ENCODE results near the gene EDEM2. TPM values are rescaled to one million over a fixed set of nuclear protein-coding genes. Genes with fewer than 3 reads are reported as not detected.
A peak's percentile ranks its signal among the peaks of the same experiment; 100 is the strongest.
"Not testable (repeated sequence)": the region's sequence is repeated elsewhere in the genome, so short reads cannot be mapped to it uniquely, and the experiment has no call there.

EDEM2 gene
- total RNA-seq, 1 donor from 2014 or later = 26.0 TPM

DNA sequence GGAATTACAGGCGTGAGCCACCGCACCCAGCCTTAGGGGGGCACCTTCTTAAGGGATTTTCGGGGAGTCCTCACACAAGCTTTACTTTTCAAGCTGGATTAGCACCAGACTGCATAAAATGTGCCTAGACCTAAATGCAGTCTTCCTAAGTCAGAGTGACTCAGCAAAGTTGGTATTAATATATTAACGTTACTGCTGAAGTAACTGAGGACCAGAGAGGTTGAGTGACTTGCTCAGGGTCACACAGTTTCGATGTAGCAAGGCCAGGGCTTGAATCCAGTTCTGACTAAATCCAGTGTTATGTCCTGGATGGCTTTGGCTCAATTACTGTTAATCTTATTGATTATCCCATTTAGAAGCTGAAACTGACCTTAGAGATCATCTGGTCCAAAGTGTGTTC is 13.4 kb downstream of the EDEM2 start:
- ATAC-seq (no peak), DNase-seq (ENCODE audit: low spot score) (no peak)

DNA sequence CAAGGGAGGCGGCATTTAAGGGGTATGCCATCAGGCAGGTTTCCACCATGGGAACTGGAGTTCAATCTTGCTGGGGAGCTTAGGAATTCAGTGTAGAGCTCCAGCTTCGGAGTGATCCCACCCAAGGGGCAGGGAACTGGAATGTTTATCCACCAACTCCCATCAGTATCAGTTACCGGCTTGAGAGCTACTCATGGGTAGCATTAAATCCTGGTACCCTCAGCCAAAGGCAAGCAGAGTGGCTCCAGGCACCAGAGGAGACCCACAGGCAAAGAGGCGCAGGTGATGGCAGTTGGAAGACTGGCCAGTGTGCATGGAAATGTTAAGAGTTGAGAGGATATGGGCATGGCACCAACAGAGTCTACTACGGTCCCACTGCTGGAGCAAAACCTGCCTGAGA is 14.1 kb downstream of the EDEM2 start:
- ATAC-seq (no peak), DNase-seq (ENCODE audit: low spot score) (no peak)

DNA sequence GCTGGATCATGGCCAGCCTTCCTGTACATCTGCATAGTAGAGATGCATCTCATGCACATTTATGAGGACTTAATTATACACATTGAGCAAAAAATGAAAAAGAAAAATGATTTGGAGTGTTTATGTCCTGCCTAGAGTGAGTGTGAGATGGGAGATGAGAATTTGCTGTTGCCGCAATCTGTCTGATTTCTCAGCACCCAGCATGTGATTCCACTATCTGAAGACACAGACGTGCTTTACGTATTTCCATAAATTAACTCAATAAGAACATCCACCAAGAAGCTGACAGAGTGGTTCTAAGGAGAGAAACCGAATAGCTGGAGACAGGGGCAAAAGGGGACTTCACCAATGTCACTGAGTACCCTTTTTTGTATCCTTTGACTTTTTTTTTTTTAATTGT is 15.2 kb downstream of the EDEM2 start:
- DNase-seq (ENCODE audit: low spot score) (no peak), ATAC-seq (no peak)

DNA sequence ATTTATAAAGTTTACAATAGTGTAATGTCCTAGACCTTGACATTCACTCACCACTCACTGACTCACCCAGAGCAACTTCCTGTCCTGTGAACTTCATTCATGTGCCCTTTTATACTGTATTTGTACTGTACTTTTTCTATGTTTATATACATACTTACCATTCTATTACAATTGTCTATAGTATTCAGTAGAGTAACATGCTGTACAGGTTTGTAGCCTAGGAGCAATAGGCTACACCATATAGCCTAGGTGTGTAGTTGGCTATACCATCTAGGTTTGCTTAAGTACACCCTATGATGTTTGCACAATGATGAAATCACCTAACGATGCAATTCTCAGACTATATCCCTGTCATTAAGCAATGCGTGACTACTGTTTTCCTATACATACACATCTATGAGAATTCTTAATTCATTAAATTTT is 17.5 kb downstream of the EDEM2 start:
- DNase-seq (ENCODE audit: low spot score) = no peak
- ATAC-seq = no peak

DNA sequence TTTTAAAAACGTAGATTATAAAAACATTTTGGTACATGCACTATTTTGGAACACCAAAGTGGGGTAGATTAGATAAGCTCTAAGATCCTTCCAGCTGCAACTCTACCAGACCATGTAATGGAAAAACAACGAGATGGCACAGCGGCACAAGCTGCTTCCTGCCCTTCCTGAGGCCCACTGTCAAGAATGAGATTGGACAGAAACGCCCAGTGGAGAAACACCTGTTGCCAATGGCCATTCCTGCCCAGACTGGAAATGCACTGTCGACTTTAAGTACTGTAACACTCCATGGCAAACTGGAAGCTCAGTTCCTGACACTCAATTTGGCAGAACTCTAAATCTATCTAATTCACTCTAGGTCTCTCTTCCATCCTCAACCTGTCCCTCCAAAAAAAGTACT is 21.4 kb downstream of the EDEM2 start:
- ATAC-seq (no peak), DNase-seq (ENCODE audit: low spot score) (no peak)

DNA sequence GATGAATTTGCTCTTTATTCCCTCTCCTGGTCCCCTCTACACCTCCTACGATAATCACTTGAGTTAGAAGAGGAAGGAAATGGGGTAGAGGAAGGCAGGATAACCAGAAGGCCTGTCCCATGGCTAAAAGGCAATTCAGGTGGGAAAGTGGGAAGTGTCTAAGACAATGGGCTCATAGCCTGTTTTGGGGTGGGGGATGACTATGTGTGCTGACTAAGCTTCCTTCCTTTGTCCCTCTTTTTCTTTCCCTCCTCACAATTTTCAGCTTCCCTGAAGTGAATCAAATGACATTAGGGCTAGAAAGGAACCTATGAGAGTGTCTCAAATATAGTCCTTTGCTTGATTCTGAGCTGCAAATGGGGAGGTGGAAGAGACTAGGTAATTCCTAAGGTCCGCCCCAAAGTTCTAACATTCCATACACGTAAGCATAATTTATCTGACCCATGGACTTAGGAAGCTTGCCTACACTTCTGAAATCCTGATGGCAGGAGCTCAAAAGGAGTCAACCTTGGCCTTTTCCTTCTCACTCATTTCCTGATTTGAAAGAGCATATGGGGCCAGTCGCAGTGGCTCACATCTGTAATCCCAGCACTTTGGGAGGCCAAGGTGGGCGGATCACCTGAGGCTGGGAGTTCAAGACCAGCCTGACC is 24.3 kb downstream of the EDEM2 start:
- ATAC-seq (no peak), DNase-seq (ENCODE audit: low spot score) (no peak)

DNA sequence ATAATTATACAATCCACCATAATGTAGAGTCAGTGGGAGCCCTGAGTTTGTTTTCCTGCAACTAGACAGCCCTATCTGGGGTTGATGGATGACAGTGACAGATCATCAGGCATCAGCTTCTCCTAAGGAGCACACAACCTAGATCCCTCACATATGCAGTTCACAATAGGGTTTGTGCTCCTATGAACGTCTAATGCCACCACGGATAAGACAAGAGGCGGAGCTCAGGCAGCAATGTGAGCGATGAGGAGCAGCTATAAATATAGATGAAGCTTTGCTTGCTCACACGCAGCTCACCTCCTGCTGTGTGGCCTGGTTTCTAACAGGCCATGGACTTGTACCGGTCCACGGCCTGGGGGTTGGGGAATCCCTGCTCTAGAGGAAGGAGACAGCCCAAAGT is 25.9 kb downstream of the EDEM2 start:
- ATAC-seq (no peak), DNase-seq (ENCODE audit: low spot score) (no peak)

DNA sequence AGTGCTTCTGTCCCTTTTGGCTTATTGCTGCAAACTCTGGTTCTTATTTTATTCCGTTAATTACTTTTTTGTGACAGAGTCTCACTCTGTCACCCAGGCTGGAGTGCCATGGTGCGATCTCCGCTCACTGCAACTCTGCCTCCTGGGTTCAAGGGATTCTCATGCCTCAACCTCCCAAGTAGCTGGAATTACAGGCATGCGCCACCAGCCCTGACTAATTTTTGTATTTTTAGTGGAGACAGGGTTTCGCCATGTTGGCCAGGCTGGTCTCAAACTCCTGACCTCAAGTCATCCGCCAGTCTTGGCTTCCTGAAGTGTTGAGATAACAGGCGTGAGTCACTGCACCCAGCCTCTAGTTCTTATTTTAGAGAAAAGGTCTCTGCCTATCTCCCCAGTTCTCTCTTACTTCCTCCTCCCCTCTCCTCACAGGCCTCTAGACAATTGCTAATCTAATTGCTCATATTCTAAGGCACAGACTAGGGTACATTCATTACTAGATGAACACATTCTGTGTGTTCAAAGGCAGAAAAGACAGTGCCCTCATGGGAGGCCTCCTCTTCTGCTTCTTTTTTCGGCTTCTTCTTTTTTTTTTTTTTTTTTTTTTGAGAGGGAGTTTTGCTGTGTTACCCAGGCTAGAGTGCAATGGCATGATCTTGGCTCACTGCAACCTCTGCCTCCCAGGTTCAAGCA is 27.0 kb downstream of the EDEM2 start:
- DNase-seq (ENCODE audit: low spot score) (no peak), ATAC-seq (peak; percentile 44)

DNA sequence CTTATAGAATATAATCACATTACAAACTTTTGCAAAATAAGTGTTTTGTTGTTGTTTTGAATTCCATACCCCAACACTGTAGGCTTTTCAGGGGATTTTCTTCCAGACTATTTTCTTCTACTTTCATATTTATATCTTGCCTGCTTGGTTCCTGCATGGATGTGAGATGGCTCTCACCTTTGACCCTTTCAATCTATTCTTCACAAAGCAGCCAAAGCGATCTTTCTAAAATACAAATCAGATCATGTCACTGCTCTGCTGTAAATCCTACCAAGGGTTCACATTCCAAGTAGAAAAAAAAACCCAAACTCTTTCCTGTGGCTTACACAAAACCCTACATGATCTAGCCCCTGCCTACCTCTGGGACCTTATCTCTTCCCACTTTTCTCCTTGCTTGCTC is 29.5 kb downstream of the EDEM2 start:
- DNase-seq (ENCODE audit: low spot score) (no peak), ATAC-seq (no peak)

DNA sequence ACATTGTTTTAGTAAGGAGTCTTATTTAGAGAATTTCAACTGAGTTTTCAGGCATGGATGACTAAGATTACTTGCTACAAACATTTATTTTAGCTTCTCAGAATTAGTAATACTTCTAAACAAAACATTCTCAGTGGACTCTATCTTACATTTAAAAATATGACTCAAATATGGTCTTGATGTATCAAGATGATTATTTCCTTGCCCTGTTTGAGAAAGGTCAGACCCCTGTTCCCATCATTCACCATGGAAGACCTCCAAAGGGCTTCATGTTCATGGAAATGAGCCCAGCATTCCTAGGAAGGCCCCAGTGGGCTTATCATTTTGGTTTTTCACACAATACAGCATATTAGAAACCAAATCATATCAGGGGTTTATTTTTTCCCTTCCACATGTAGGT is 29.9 kb downstream of the EDEM2 start:
- ATAC-seq (no peak), DNase-seq (ENCODE audit: low spot score) (no peak)

DNA sequence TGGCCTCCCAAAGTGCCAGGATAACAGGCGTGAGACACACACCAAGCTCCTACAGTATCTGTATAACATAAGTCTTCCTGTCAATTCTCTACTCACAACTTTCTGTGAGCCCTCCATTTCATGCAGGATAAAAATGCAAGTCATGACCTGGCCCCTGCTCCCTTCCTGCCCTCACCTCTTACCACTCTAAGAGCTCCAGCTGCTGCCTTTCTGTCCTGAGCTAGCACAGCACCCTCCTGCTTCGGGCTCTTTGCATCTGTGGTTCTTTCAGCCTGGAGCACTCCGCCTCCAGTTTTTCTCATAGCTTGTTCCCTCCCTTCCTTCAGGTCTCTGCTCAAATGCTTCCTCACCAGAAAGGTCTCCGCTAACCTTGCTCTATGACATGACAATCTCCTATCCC is 30.9 kb downstream of the EDEM2 start:
- DNase-seq (ENCODE audit: low spot score) (no peak), ATAC-seq (no peak)

DNA sequence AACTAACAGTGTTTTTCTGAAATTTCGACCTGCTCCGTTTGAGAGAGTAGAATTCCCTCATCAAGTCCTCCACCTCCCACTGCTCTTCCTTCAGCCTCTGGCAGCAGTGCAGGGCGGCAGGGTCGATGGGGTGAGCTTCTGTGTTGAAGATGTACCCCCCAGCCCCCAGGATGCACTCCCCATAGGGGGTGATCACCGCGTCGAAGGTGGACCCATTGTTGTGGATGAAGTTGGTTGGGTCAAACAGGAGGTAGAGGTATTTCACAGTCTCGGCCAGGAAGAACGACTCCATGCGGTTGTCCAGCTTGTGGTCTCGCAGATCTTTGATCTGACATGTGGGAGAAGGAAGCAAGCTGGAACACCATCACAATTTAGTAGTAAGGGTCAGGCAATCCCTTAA is 31.5 kb downstream of the EDEM2 start:
- no peak for ATAC-seq

DNA sequence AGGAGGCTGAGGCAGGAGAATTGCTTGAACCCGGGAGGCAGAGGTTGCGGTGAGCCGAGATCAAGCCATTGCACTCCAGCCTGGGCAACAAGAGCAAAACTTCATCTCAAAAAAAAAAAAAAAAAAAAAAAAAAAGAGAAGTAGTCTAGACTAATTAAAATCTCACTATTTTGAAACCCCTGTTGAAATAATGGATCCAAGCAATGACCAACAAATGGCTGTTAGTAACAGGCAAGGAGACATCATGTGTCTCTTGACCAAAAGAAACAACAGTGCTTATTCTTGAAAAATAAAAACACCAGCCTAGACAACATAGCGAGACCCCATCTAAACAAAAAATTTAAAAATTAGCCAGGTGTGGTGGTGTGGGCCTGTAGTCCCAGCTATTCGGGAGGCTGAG is 34.9 kb downstream of the EDEM2 start:
- DNase-seq (ENCODE audit: low spot score); ATAC-seq: not testable (repeated sequence)

More for the DNA sequence above, 31.5 kb downstream of the EDEM2 start:
- no peak for DNase-seq (ENCODE audit: low spot score)

DNA sequence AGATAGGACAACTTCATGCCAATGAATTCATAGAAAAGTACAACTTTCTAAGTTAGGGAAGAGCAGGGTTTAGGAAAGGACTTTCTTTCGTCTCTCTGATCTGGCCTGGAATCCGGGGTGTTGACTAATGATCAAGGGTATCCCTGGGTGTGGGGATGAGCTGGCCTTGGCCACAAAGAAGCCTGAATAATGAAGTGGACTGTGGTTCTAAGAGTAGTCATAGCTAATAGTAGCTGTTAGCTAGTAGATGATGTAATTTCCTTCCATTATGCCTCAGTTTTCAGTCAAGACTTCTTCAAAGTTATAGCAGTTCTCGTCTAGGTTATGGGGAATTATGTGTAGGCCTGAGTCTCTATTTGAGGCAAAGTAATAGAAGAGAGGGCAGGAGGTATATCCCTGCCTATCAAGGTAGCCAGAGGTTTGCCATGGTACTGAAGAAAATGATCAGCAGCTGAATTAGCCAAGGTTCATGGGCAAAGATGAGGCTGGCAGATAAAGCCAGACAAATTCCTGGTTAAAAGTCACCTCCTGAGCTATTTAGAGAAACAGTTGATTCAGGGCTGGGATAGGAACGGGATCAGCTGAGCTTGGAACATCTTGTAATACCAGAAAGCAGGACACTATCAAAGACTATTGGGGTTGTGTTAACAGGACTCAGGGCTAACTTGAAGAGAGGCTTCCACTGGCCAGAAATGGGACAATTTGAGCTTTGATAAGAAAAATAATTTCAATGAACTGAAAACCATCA is 35.8 kb downstream of the EDEM2 start:
- ATAC-seq (no peak), DNase-seq (ENCODE audit: low spot score) (no peak)

DNA sequence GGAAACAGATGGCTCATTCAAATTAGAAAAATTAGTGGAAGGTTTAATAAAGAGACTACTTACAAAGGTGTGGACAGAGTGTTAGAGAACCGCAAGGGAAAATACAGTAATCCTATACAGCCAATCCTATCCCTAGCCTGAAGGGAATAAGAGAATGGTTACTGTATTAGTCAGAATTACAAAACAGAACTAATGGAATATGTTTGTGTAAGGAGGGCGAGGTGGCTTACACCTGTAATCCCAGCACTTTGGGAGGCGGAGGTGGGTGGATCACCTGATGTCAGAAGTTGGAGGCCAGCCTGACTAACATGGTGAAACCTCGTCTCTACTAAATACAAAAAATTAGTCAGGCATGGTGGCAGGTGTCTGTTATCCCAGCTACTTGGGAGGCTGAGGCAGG is 38.2 kb downstream of the EDEM2 start:
- no peak for ATAC-seq
- DNase-seq (ENCODE audit: low spot score) = no peak

DNA sequence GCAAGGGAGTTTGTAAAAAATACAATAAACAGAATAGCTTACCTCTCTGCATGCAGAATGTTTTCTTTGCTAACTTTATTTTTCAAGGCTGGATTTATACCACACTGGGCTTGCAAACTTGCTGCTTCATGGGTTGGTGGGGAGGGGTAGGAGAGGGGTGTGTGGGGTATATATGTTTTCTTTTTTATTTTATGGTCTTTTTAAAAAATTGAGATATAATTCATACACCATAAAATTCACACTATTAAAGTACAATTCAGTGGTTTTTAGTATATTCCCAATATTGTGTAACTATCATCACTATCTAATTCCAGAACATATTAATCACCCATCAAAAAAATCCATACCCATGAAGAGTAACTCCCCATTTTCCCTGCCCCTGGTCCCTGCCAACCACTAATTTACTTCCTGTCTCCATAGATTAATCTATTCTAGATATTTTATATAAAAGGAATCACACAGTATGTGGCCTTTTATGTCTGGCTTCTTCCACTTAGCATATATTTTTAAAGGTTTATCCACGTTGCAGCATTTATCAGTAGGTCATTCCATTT is 40.2 kb downstream of the EDEM2 start:
- ATAC-seq (no peak), DNase-seq (ENCODE audit: low spot score) (no peak)

DNA sequence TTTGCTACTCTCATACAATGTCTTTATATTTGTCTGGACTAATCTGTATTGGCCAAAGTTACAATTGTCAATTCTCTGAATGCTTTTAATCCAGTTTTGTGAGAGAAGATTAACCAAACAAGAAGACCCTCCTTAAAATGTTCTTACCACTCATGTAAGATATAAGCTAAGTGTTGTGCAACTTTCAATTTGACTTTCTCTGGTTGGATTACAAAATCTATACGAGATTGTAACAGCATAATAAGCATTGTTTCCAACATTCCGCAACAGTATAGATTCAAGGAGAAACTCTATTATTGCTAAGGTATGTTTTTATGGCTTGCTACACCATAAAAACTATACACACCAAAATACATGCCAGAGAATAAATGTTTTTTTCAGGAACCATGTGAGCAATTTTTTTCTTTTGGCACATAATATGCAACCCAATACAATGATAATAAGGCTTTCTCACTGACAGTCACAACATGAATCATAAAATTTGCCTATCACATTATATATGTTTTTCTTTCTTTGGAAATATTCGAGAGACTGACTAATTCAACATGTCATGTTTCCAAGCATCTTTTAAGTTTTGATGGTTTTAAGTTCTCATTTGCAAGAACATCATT is 42.3 kb downstream of the EDEM2 start:
- ATAC-seq (no peak), DNase-seq (ENCODE audit: low spot score) (no peak)

DNA sequence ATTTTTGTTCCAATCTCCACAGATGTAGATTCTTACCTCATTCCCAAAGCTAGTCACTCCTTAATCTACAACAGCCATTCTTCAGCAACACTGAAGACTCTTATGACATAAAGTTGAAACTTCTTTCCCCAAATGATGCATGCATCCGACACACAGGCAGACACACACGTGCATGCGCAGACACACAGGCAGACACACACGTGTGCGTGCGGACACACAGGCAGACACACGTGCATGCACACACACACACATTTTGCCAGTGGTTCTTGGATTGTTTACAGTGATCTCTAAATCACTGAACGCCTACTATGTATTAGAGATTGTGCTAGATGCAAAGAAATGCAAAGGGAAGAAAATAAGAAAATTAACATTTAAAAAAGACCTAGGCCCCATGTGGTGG is 45.5 kb downstream of the EDEM2 start:
- DNase-seq (ENCODE audit: low spot score) = no peak
- ATAC-seq = no peak

DNA sequence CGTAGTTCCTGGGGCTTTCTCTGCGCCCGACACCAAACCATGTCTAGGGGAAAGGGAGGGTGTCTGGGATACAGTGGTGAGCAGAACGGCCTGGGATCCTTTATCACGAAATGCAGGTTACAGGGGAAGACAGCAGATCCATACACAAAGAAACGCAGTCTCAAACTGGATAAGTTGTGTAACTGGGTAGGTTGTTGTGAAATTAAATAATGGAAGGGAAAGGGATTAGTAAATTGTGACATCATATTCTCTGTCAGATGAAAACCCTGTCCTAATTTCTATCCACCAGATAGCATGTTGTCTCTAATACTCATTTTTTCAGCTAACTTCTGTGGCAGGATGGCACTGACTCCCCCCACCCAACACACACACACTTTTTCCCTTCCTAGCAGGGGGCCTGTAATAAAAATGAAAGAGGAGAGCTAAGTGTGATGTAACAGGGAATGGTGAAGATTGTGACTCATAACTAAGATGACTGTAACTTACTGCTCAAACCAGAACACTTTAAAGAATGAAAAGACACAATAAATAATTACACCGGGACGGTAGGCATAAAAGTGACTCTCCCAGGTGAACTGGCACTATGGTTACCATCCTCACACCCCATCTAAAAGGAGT is 53.8 kb downstream of the EDEM2 start:
- ATAC-seq = no peak

DNA sequence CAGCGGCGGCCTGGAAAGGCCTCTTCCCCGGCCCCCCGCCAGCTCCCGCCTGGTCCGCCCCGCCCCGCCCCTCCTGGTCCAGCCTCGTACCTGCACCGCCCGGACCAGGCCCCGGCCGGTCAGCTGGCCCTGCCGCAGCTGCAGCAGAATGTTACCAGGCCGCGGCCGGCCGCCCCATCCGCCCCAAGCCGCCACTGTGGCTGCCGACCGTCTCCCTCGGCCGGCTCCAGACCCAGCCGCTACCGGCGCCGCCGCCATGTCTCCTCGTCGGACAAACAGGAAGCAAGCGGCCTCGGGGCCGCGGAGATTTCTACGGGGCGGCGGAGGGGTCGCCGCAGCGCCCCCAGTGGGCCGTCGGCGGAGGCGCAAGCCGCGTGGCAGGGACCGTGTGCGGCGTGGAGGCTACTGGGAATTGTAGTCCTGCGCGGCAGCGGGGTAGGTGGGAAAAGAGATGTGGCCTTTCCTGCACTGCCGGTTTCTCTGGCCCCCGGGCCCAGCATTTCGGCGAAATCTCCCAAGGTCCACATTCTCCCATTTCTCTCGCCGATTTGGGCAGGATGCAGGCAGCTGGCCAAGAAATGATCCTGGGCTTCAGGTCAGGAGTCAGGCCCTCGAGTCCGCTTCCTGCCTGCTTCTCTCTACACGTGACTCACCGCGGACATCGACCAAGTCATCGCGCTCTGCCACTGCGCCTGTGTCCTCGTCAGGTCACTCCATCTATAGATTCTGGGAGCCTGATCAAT is 54.4 kb downstream of the EDEM2 start, which contains the start of gene TRPC4AP:
Gene TRPC4AP (minus strand): TSS at position 284 of the 743 bp plus-strand sequence. CDS start 26 bp downstream, at position 258.
- DNase-seq (ENCODE audit: low spot score) (peak; percentile 93), ATAC-seq (peak; percentile 94)

More for the DNA sequence above, 53.8 kb downstream of the EDEM2 start:
- DNase-seq (ENCODE audit: low spot score) = no peak
